HG03095 (cell line): ENCODE data around the gene FBXW4.
"Not testable (repeated sequence)": the region's sequence is repeated elsewhere in the genome, so short reads cannot be mapped to it uniquely, and the experiment has no call there.

Experiments used
- ATAC-seq: cut with Tn5 transposase; IDR thresholded peaks from one replicate; pipeline ENCODE4 v1.9.1; 2021; ENCODE audit warnings: moderate library complexity; ENCODE audit not compliant: unreplicated experiment

FBXW4 gene

DNA sequence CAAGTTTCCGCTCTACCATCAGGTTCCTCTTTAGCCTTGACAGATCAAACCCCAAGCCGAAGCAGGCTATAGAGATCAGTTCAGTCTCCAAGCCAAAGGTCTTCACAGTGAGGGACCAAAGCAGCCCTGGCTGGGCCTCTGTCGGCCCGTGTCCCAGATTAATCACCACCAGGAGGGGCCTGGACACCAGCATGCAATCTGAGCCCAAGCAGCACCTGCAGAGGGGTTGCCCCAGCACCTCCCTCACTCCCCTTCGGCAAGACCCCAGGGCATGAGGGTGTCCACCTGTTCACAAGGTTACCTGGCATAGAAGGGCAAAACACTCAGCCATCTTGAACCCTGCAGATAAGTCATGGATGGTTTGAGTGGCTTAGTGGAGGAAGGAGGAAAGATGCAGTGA lies 36.0 kb downstream of the FBXW4 start:
- ATAC-seq: no peak

DNA sequence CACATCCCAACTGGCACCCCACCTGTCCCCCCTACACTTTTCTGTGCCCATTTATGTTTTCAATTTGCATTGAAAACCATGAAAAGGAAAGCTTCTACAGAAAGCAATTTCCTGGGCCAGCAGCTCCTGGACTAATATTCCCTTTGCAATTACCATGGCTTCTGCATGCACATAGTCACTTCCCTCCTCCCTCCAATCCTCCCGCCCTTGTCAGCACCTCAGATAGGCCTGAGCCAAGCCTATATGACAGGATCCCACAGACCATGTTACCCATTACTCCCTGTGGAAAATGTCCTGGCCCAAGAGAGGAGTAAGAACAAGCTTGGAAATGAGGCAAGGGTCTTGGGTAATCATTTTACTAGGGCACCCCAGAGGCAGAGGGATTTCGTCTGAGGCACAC lies 38.1 kb downstream of the FBXW4 start:
- no peak for ATAC-seq

DNA sequence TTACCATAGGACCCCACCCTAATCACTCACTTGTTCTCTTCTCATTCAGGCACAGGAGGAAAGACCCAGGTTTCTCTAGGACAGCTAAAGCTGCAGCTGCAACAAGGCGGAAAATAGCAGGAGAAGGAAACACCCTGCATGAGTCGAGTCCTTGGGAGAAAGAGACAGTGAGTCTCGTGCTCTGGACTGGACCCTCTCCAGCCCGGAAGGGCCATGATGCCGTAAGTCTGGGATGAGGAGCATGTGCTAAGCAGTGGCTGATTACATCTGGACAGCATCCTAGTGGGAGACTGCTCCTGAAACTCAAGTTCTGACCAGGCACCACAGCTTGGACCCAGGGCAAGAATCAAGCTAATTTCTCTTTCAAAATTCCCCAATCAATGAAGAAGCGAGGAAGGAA lies 39.4 kb downstream of the FBXW4 start:
- ATAC-seq: no peak

DNA sequence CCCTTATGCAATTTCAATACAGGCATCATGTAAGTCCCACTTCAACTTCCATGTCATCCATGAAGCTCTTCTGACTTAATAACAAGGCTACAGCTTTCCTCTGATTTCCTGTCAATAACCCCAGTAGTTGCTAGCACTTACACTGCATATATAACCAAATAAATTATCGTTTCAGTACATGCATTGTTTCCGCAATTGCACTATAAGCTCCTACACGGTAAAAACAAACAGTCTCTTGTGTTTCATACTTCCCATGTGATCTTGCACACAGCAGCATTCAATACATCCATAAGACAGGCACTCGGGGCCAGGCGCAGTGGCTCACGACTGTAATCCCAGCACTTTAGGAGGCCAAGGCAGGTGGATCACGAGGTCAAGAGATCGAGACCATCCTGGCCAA lies 41.4 kb downstream of the FBXW4 start:
- ATAC-seq: no peak

DNA sequence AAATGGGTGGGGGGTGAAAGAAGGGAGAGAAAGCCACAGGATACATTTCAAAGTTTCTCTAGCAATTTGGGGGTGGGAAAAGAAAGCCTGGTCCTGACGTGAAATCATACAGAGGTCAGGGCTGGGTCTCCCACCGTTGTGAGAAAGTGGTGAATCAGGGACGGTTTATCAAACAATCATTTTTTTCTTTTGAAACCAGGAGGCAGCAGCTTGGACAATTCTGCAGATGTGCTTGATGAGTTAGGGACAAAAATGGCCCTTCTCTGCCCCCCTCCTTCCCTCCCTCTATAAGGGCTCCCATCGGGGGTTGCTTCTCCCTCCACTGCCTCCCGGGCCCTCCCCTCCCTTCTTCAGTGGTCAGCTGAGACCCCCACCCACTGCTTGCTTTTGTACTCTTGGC lies 43.6 kb downstream of the FBXW4 start:
- no peak for ATAC-seq

DNA sequence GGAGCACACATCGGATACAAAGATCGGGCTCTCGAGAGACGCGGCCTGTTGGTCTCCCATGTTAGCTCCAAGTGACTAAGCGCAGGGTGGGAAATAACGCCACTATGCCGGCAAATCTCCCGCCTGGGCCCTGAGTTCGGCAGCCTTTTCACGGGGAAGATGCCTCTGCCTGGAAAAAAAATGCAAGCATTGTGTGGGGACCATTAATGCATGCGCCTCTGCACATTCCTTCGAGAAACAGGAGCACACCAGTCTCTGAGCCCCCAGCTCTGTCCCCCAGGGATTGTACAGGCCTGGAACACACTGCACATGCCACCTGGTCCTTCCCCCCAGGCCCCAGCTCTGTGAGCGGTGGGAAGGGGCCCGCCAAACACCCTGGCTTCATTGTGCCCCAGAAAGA lies 44.1 kb downstream of the FBXW4 start:
- ATAC-seq: no peak

DNA sequence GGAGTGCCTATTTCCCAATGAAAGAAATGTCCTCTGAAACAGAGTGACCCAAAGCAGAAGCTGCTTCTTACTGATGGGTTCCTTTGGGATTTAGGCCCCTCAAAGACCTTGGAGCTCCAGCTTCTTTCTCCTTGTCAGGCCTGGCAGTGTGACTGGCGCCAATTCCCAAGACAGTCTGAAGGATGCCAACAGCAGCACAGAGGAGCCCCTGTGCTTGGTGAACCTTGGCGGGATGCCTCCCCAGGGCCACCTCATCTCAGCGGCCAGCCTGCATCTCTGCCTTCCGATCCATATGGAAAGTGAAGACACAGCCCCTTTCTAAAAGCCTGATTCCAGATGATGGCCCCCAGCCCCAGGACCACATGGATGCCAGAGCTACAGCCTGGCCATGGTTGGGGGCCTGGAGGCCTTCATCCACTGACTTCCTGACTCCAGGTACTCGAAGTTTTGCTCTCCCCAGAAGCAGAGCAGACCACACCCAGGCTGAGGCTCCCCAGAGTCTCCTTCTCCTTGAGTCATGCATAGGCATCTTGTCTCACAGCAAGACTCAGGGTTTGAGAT lies 45.4 kb downstream of the FBXW4 start:
- no peak for ATAC-seq

DNA sequence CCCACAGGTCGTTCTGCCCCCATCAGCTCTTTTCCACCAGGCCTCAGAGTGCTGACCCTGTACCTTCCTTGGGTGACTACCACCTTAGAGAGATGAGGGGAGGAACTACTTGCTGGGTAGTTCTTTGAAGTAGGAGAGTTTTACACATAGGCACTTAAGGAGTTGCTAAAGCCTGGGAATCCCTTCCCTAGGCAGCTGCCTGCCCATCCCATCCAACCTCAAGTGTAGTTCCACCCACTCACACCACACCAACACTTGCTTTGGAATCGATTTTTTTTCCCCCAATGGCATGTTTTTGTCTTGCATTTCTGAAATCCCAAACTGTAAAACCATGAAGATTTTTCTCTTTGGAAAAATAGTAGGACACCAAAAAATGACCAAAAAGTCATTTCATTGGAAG lies 47.7 kb downstream of the FBXW4 start:
- ATAC-seq: no peak

DNA sequence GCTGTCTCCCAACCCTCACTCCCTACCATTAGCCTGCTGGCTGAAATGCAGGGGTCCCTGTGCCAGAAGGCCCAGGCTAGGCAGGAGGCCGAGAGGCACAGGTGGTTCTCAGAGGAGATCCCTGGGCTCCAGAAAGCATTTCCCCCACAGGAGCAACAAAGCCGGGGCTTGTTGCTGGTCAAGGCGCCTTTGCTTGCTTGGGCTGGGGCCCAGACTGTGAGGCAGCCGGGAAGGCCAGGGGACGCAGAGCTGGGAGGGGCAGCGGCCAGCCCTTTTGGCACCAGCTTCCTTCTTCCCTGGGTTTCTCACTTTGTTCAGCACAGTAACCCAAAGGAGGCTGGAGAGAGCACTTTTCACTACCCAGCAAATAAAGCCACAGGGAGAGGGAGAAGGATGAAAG lies 48.6 kb downstream of the FBXW4 start:
- ATAC-seq: no peak

DNA sequence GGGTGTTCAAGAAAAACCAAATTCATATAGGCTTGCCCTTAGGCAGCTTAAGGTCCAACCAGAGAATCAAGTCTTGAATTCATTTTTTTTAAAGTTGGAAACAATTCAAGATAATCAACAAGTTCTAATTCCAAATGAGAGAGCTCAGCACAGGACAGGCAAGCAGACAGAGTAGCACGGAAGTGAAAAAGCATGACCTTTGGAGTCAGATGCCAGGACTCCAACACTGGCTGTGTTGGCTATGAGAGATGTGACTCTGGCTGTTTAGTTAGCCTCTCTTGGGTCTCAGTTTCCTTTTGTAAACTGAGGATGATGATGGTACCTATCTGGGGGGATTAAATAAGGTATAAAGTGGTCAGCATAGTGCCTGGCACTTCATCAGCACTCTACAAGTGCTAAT lies 49.3 kb downstream of the FBXW4 start:
- no peak for ATAC-seq

DNA sequence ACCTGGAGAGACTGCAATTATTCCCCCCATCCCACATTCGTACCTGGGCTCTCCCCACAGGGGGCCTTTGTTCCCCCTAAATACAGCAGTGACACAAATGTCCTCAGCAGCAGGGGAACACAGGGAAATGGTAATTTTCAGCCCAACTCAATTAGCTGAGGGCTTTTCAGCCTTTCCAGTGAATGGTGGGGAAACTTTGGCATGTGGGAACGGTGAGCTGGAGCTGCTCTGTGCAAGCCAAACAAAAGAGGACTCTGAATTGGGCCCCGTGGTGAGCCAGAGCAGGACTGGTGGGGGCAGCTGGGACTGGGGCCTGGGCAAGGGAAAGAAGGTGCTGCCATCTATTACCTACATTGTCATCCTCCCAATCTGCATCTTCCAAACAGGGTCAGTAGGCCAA lies 51.0 kb downstream of the FBXW4 start:
- ATAC-seq: no peak

DNA sequence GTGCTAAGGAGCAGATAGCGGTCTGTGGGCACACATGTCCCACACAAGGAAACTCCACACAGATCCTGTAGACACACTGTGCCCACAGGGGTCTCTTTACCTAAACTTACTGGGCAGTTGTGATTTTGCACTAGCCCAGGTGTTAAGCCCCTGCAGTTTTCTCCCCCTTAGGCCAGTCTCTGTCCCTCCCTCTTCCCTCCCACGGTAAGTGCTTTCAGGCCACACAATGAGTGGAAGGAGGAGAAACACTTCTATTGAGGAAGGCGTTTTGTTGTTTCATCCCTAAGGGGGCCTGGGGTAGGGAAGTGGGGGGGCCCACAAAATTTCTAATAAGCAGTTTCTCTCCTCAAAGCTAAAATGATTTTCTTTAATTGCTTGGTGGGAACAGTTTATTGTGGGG lies 51.4 kb downstream of the FBXW4 start:
- ATAC-seq: no peak

DNA sequence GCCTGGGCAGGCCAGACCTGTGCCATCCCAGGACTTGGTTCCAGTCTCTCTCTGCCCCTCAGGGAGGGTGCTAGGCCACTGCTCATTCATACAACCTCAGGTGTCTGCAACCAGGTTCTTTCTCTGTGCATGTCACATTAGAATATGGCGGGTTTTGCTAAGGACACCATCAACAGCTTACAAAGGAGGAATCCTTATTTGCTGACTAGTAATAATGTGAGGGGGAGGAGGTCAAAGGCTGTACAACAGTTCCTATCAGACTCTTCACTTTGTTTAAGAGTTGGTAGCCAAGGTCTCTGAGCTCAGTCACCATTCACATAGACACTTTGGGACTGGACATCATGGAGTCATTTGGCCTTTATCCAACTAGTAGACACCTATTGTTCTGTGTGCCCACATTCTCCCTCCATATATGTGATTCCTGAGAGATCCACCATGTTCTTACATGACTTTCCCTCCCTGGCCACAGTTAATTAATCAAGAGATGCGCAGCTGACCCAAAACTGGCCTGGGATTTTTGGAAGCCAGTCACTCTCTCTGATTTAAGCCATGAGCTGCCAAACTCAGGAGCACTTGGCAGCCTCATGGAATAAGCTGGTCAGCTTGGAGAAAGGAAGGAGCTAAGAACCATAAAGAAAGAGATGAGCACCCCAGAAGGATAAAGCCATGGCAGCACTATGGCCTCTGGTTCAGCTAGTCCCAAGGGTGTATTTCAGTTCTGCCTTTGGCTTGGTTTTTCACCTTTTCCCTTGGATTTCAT lies 55.6 kb downstream of the FBXW4 start:
- ATAC-seq: no peak

DNA sequence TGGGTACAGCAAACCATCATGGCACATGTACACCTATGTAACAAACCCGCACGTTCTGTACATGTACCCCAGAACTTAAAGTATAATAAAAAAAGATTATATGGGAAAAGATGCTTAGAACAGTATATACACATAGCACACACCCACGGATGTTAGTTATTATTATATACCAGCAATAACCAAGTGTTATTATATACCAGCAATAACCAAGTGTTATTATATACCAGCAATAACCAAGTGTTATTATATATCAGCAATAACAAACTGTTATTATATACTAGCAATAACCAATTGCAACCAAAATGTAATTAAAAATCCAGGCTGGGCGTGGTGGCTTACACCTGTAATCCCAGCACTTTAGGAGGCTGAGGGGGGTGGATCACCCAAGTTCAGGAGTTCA lies 61.5 kb downstream of the FBXW4 start:
- ATAC-seq: not testable (repeated sequence)

DNA sequence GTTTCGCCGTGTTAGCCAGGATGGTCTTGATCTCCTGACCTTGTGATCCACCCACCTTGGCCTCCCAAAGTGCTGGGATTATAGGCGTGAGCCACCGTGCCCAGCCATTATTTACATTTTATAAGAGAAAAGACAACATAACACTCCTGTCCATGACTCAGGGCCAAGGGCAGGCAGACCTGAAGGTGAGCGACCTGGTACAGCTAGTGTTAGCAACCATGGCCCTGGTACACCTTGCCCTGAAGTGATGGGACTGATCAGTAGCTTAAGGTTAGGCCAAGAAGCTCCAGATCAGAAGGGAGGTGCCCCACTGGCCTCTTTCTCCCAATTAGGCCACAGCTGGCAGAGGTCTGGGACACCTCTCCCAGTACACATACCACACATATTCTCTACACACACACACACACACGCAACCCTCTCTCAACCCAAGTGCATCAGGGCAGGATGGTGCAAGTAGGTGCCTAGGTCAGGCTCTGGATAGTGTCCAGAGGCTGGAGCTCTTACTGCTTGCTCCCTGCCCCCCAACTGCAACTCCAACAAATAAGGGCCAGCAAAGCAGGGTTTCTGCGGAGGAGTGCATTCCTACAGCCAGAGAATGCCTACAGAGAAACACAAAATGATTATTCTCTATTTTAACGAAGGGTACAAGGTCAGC lies 63.0 kb downstream of the FBXW4 start:
- ATAC-seq: no peak

DNA sequence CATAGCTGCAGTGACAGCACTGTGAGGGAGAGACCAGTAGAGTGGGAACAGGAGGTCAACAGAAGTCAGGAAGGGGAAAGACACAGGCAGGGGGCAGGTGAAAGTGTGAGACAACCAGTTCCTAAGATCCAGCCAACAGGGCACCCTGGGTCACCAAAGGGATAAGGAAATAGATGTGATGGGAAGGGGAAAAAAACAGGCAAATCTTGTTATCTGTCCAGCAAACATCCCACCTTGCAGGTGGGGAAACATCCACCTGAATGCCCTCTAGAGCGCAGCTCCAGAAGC lies 64.4 kb downstream of the FBXW4 start:
- no peak for ATAC-seq

DNA sequence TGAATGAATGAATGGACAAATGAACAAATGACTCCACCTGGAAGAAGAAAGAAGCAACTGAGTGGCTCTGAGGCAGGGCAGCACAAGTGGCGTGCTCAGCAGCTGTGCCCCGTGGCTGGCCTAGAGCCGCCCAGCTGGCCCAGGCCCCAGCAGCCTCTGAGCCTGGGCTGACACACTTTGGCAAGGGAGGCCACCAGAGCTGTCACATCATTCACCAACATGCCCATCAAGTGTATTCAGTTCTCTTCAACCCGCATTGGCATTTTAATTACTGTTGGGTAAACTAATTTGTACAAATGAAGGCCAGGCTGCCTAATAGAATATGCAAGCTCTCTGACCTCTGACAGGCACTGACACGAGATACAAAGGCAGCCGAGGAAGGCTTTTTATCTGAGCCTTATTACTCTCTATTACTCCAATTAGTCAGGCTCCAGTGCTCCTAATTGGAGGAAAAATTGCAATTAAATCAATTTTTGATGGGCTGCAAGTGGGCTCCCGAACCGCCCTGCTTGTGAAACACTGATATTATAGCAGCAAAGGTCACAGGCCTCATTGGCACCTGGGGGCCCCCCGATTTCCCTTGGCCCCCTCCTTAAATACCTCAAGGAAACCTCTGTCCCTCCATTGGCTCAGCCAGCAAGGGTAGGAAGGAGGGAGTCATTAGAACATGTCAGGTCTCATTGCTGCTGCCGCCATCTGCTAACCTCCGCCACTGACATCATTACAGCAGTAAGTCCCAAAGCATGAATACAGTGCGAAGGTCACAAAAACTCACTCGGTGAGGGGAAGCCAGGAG lies 64.9 kb downstream of the FBXW4 start:
- ATAC-seq: no peak

DNA sequence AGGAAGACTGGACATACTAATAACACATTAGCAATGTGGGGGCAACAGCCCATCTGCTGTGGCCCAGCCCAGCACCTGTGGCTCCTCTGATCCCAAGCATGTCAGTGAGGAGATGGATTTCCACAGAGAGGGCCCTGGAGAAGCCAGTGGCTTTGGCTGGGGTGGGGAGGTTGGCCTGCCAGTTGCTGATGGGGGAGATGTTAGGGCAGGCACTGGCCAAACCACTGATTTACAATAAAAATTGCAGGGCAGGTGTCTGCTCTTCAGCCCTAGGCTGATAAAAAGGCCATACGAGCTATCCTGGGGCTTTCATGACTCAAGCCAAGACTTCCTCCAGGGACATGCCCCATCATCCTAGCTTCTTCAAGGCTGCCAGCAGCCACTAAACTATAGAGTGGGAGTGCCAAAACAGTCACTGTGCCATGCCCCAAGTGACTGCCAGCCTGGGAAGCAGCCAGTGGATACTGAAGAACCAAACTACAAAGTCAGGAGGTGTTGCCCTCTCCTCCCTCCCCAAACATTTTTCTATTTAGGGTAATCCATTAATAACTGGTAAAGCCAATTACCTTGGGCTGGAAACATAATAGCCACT lies 69.1 kb downstream of the FBXW4 start:
- no peak for ATAC-seq

DNA sequence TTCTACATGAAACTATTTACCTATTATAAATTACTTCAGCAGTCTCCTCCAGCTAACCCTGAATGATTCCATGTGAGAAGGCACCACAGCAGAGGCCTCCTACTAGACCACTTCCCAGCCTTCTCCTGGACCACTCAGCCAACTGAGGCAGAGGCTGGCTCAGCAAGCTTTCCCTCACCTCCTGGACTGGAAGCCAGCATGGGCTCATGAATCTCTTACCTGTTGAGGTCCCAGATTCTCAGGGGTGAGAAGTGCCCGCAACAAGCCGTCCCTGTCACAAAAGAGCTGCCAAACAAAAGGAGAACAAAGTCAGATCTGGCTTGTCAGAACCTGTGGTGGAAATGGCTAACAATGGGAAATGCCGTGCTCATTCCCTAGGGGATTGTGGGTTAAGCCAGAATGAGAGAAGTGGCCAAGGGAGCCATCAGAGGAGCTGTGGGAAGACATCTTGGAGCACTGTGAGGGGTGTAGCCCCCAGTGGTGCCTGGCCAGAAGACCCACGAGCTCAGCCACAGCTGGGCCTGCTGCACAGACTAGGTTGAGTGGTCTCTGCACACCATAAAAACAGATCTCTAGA lies 70.4 kb downstream of the FBXW4 start:
- ATAC-seq: no peak

DNA sequence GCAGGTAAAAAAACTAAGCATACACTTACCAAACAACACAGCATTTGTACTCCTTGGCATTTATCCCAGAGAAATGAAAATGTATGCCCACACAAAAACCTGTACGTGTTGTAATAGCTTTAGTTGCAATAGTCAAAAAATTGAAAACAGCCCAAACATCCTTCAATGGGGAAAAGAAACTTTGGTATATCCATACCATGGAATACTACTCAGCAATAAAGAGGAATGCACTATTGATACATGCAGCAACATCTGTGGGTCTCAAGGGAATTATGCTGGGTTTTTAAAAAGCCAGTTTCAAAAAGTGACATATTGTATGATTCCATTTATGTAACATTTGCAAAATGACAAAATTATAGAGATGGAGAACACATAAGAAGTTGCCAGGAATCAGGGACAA lies 71.4 kb downstream of the FBXW4 start:
- ATAC-seq: no peak

DNA sequence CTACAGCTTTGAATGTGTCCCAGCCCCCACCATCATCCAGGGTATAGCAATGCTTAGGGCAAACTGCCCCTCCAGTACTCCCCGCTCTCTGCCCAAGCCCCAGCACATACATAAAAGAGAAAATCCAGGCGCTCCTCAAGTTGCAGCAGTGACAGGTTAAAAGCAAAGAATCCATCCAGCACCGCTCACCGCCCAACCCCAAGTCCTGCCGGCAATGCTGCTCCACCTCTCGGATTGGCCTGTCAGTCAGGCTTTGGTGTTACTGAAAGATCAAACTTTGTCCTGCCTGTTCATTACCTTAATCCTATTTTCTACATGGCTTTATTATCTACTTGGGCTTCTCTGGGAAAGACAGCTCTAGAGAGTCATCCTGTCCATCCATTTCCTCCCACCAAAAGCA lies 75.0 kb downstream of the FBXW4 start:
- ATAC-seq: no peak
